ENCODE results near the gene MCU.

DNA sequence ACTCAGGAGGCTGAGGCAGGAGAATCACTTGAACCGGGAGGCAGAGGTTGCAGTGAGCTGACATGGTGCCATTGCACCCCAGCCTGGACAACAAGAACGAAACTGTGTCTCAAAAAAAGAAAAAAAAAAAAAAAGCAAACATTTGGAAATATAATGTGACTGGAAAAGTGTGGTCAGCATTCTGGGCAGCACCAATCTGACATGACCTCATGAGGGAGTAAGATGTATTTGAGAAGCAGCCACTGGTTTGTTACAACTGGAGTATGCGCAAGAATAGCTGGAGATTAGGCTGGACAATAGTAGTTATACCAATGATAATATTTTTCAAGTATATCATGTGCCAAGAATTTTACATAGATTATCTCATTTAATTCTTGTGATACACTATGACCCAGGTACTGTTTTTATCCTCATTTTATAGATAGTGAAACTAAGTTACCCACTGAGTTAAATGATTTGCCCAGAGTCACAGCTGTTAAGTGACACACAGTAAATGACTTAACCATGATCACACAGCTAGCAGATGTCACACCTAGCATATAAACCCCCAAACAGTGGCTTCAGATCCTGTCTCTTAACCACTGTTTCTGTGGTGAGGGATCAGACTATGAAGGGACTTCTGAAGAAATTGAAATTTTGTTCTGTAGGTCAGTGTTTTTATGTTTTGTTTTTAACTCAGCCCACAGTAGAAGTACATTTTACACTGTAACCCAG is 11.1 kb downstream of the MCU start:
- TF ChIP-seq EZH2 (IDR thresholded peaks at IDR 0.05) (no peak), EZH2phosphoT487 (IDR thresholded peaks at IDR 0.05) (no peak)
- TF ChIP-seq, protein P1, sequence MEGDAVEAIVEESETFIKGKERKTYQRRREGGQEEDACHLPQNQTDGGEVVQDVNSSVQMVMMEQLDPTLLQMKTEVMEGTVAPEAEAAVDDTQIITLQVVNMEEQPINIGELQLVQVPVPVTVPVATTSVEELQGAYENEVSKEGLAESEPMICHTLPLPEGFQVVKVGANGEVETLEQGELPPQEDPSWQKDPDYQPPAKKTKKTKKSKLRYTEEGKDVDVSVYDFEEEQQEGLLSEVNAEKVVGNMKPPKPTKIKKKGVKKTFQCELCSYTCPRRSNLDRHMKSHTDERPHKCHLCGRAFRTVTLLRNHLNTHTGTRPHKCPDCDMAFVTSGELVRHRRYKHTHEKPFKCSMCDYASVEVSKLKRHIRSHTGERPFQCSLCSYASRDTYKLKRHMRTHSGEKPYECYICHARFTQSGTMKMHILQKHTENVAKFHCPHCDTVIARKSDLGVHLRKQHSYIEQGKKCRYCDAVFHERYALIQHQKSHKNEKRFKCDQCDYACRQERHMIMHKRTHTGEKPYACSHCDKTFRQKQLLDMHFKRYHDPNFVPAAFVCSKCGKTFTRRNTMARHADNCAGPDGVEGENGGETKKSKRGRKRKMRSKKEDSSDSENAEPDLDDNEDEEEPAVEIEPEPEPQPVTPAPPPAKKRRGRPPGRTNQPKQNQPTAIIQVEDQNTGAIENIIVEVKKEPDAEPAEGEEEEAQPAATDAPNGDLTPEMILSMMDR (IDR thresholded peaks at IDR 0.05): no peak

Measured in neural progenitor cell (in vitro differentiated cells).